ENCODE results near the gene IRF2BP1.
"Not testable (repeated sequence)": the region's sequence is repeated elsewhere in the genome, so short reads cannot be mapped to it uniquely, and the experiment has no call there.

The IRF2BP1 gene

DNA sequence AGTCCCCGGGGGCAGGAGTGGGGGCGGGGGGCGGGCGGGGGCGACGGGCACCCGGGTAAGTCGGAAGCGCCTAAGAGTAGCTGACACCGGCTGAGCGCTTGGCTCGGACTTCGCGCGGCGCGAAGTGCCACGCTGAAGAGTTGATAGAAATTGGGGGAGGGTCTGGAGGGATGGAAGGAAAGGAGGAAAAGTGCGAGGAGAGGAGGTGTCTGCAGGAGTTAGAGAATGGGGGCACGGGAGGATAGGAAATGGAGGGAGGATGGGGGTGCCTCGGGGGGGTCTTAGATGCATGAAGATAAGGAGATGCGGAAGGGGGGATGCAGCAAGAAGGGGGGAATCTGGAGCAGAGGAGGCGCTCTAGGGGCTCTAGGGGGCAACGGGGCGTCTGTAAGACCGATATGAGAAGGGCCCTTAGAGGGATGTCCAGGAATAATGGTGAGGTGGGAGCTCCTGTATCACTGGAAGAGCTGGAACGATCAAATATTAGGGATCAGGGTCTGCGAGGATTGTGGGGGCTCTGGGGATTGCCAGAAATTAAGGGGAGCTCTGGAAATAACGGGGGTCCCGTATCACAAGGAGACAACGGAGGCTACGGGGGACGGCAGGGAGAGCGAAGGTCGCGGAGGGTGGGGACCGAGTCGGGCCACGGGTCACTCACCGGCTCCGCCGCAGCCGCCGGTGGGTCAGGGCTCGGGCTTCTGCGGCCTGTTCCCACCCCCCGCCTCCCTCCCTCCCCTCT, 16.1 kb upstream of the IRF2BP1 start, which contains the start of gene MYPOP:
Gene MYPOP (minus strand): TSS at position 702 of the 739 bp plus-strand sequence. CDS start 840 bp downstream, outside the sequence.
- FAIRE-seq = no peak

DNA sequence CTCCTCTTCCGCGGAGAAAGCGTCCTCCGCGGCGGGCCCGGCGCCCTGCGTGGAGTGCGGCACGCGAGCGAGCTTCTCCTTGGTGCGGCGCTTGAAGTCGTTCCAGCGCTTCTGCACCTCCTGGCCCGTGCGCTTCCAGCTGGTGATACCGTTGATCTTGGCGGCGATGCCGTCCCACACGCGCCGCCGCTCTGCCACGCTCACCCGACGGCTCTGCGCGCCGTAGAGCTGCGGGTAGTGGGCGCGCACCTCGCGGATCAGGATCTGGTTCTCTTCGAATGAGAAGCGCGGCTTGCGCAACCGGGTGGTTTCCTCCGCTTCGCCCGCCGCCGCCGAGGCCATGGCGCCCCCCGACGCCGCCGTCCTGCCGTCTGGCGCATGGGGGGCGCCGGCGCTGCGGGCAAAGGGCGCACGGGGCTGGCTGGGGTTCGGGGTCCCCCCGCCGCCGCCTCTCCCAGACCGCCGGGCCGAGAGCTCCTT, 15.5 kb upstream of the IRF2BP1 start:
- FAIRE-seq = no peak

DNA sequence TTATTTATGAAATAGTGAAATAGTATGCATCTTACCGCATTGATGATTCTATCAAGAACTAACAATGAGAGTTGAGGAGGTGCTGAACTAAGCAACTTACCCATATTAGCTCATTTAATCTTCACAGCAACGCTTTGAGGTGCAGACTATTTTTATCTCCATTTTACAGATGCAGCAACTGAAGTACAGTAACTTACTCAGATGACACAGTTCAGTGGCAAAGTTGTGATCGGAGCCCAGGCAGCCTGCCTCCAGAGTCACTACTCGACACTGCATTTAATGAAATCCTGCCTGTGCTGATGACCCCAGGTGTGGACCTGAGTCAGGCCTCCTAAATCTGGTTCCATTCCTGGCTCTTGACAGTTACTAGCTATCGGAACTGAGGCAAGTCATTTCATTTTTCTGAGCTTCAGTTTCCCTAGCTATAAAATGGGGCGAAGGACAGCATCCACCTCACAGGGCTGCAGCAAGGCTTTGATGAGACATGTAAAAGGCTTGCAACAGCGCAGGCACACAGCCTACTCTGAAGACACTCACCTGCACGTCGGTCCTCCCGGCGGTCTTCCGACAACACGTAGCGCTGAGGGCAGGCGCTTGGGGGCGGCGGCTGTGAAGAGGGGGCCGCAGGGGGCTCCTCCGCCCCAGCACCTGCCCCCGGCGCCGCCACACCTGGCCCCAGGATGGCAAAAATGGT, 14.9 kb upstream of the IRF2BP1 start:
- no peak for FAIRE-seq

DNA sequence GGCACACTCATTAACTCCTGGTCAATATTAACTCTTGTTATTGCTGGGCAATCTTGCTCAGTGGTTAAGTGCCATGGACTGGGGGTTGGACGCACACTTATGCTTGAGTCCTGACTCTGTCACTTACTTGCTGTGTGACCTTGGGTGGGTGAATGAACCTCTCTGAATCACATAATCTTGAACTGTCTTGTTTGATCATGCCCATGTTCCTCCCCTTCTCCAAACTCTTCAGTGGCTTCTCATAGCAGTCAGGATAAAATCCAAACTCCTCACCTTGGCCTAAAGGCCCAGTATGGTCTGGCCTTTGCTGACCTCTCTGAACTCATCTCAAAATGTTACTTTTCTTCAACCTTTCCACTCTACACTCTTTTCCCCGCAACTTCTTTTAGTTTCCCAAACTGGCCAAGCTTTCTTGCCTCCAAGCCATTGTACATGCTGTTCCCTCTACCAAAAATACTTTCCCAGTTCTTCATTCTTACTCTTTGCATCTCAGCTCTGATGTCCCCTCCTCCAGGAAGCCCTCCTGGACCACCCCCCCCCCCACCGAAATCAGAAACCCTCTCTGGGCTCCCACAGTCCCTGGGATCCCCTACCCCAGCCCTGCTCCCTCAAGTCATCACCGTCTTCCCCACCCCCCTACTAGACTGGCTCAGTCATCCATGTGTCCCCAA, 14.1 kb upstream of the IRF2BP1 start:
- no peak for FAIRE-seq

DNA sequence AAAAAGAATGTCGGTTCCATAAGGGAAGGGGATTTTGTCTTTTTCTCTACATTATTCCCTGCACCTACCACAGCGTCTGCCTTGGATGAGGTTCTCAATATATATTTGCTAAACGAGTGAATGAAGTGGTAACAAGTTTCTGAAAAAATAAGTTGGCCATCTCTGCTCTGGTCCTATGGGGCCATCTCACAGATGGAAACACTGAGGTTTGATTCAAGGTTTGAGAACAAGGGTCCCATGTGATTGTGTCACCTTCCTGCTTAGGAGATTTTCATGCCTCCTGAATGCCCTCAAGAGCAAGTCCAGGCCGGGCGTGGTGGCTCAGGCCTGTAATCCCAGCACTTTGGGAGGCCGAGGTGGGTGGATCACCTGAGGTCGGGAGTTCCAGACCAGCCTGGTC, 13.3 kb upstream of the IRF2BP1 start:
- no peak for FAIRE-seq

DNA sequence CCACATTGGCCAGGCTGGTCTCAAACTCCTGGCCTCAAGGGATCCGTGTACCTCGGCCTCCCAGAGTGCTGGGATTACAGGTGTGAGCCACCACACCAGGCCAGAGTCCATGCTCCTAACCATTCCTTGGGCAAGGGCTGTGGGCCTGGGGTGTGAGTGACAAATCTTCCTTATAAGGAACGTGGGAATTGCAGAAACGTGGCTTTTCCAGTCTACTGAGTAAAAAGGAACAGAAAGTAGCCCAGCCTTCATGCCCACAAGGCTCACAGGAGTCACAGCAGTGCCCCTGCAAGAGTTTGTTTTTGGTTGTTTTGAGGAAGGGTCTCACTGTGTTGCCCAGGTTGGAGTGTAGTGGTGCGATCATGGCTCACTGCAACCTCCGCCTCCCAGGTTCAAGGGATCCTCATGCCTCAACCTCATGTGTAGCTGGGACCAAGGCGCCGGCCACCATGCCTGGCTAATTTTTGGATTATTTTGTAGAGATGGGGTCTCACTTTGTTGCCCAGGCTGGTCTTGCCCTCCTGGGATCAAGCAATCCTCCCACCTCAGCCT, 11.4 kb upstream of the IRF2BP1 start:
- no peak for FAIRE-seq

DNA sequence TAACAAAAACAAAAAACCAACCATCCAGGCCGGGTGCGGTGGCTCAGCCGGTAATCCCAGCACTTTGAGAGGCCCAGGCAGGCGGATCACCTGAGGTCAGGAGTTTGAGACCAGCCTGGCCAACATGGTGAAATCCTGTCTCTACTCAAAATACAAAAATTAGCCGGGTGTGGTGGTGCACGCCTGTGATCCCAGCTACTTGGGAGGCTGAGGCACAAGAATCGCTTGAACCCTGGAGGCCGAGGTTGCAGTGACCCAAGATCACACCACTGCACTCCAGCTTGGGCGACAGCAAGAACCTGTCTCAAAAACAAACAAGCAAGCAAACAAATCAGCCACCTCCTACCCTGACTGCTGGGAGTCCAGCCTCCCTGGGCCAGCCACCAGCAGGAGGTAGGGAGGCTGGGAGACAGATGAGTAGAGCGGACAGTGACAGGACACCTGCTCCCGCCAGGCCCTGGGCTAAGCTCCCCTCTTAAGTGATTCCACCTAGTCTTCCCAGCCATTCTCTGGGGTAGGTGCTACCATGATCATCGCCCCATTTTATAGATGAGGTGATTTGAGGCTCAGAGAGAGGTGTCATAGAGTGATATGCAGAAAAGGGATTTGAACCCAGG, 10.2 kb upstream of the IRF2BP1 start:
- not testable (repeated sequence) for FAIRE-seq

DNA sequence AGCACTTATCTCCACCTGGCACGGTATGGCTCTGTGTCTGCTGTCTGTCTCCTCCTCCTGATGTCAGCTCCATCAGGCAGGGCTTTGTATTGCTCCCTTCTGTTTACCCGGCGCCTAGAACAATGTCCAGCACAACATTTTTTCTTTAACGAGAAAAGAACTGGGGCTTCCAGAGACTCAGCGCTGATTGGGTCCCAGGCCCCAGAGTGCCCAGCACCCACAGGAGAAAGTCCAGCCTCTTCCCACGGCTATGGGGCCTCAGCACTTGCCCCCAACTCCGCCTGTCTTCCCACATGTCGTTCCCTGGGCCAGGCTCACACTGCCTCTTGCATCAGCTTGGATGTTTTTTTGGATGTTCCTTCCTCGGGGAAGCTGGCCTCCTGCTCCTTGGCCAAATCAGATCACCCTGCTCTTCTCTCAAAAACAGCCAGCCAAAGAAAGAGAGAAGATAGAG, 9.6 kb upstream of the IRF2BP1 start:
- no peak for FAIRE-seq

DNA sequence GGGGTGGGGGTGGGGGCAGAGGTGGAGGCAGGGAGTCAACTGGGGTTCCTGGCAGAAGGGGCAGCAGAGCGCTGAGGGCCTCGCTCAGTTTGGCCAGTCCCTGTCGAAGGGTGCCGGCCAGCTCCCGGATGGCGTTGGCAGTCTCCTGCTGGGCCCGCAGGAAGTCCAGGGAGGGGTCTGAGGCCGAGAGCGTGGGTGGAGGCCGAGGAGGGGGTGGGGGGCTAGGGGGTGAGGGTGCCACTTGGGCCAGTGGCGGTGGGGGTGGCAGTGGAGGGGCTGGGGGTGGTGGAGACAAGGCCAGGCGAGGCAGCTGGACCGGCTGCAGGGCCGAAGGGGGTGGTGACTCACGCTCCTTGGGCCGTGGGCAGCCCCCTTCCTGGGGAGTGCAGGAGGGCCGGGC, 4.9 kb upstream of the IRF2BP1 start:
- FAIRE-seq = no peak

DNA sequence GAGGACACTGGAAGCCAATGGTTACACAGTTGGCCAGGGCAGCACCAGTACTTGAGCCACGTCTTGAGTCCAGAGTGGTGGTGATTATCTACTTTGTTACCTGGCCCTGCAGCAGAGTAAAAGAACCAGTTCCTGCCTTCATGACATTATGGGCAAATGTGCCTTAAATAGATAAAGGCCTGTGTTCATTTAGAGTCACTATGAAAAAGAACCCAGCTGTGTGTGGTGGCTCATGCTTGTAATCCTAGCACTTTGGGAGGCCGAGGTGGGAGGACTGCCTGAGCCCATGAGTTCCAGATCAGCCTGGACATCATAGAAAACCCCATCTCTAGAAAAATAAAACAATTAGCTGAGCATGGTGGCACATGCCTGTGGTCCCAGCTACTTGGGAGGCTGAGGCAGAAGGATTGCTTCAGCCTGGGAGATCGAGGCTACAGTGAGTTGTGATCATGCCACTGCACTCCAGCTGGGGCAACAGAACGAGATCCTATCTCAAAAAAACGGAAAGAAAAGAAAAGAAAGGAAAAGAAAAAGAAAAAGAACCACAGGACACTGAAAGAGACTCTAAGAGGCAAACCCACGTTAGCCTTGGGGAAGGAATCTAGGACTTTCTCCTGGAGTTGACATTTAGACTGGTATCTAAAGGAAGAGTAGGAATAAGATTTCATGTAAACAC, 3.4 kb upstream of the IRF2BP1 start:
- no peak for FAIRE-seq

DNA sequence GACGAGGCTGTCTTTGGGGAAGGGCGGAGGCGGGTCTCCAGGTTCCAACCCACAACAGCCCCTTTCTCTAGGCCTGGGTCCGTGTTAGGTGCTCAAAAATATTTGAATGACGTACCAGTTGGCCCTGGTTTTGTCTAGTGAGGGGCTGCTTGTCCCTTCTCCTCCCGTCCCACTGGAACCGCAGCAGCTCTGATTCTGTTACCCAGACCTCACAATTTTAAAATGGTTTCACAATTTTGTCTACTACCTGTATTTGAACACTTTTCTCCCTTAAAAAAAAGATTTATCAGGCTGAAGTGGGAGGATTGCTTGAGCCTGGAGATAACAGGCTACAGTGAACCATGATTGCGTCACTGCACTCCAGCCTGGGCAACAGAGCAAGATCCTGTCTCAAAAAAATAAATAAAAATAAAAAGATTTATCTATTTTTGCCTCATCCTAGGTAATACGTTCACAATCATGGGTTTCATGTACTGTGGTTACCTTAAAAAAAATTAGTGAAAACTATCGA, 1.3 kb upstream of the IRF2BP1 start:
- FAIRE-seq = no peak

DNA sequence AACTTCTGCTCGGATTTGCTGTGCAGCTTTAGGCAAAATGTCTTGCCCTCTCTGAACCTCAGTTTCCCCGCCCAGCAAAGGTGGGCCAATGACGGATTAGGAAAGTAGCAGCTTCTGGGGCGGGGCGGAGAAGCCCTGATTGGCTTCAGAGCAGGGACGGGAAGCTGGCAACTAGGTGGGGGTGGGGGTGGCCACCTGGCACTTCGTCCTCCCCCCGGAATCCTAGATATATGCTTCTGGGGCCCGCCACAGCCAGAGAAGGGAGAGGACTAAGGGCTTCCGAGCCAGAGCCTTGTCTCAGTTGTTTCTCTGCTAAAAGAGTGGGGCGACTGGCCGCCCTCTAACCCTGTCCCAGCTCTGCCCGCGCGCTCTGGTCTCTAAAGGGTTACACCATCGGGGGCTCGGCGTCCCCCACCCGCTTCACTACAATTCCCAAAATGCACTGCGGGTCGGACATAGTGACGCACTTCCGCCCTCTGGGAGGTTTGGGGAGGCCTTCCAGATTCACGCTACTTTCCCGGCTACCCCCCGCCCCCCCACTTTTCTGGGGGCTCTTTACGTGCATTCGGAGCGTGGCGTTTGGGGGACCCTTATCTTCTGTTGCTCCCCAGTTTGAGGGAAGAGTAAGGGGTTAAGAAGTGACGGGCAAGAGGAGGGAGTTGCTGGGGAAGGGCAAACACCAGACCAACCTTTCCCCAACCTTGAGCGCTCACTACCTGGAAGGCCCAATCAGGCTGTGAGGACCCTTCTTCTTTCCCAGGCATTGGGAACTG, 672 bp upstream of the IRF2BP1 start:
- FAIRE-seq = no peak

DNA sequence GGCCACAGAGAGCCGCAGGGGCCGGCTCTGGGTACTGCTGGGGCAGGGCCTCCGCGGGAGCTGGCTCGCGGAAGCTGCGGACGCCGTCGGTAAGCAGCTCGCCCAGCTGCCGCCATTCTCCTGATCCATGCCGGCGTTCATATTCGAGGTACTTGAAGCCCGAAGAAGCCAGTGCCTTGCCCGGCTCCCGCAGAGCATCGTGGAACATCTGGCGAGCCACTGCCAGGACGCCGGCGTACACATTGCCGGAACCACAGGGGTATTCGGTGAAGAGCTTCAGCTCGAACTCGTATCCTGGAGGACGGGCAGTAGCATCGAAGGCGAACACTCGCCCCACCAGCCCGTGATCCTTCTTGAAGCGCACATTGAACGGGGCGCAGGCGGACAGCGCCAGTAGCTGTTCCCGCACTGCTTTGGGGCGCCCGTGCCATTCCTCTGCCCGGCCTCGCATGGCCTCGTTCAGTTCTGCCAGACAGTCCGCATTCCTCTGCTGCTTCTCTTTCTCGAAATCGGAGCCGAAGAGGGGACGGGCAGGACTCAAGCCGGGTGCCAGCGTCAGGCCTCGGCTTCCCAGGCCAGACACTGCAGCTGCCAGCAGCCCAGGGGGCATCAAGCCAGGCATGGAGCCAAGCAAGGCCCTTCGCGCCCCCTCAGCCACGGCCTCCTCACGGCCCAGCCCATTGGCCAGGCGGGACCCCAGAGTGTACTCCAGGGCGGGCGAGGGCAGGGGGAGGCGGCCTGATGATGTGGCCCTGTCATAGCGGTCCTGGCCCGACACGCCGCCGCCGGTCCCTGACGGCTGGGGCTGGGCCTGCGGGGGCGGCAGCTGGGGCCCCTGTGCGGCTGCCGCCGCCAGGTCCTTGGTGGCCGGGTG, 1.0 kb downstream of the IRF2BP1 start:
- no peak for FAIRE-seq

DNA sequence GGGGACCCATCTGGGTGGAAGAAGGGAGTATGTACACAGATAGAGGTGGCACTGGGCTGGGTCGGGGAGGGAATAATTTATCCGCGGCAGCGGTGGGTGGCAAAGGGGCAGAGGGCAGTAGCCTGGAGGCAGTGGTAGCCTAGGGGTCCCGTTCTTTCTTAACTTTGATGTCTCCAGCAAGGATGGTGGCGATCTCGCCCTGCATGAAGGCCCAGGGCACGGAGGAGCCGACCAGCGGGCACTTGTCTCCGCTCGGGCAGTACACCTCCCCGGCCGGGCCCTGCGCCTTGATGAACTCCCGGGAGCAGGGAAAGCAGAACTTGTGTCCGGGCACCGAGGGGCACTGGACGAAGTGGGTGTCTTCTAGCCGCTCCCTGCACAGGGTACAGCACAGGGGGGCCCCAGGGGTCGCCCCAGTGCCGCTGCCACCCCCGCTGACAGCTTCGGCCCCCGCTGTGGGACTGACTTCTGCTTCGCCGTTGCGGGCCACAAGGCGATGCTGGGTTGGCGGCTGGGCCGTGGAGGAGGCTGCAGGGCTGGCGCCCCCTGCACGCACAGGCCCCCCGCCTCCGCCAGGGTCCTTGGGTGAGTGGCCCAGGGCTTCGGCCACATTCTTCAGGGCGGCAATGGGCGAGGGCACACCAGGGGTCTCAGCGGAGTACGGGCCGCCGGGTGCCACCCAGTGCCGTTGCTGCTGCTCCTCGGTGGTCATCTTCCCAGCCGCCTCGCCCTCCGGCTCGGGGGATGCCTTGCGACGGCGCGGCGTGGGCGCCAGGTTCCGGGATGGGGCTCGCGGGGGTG, 1.9 kb downstream of the IRF2BP1 start:
- no peak for FAIRE-seq

DNA sequence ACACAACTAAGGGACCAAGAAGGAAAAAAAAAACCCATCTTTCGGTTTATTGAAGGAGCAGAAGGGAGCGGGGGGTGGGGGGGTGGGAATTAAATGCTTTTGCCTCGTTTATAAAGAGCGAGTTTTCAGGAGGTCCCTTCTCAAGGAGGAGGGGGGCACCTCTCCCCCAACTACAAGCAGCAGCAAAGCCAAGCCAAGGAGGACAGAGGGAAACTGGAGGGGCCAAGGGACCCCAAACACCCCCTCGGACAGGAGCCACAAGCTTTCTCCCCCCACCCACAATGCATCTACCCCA, 2.4 kb downstream of the IRF2BP1 start:
- no peak for FAIRE-seq

DNA sequence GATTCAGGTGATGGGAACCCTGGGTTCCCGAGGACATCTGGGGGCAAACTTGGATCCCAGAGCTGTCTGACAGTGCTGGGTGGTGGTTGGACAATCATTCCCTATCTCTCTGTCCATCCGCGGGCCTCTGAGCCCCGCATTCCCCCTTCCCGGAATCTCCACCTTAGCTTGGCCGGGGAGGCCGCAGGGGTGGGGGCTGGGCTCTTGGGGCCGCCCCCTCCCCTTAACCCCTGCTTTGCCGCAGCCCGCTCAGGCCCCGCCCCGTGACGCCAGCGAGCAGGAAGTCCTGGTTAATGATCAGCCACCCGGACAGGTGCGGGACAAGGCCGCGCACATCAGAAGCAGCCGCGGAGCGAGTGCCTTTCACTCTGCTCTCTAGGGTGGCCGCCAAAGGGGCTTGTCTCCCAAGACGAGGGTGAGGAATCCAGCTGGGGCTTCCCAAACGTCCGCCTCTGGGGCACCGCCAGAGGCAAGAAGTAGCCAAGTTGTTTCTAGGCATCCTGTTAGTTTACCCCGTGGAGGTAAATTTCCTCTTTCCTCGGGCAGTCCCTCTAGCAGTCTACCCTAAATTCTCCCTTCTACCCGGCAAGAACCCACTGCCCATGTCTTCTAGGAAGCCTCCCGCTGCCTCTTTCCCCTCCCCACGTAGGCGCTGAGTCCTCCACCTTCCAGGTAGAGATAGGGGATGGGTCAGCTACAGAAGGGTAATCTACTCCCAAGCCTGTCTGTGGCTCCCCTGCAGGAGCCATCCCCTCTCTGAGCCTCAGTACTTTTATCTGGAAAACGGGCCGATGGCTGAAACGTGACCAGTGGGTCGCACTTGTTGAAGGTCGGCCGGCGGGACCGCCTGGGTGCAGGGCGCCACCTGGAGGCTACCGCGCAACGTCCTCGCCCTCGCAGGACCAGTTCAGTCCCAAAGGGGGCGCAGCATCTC, 3.0 kb downstream of the IRF2BP1 start:
- FAIRE-seq = no peak

DNA sequence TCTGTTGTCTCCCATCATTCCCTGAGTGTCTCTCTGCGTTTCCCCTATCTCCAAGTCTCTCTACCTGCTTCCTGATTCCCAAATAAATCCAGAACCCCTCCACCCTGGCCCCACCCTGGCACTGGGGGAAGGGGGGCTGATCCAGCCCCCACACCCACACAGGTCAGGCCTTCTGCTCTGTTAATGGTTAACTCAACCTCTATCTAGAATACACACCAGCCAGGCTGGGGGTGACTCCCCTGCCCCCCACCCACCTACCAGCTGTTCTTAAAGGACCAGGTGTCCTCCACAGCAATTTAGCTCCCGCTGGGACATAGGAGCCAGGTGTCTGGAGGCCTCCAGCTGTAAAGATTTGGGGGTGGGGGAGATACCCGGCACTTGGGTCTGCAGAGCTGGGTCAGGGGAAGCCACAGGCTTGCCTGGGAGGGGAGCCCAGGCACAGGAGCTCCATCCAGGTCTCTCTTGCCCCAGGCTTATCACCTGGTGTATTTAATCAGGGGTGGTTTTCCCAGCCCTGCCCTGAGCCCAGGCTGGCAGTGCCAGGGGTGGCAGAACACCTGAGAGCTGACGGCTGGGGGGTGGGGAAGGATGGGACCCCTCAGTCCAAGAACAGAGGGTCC, 3.9 kb downstream of the IRF2BP1 start:
- no peak for FAIRE-seq
